HEK293 (cell line): ENCODE data around the gene ANGPT4.

Experiments used
- CTCF ChIA-PET: fragments of 350-600 bp; formaldehyde crosslinking; extraction: SDS; loops from one replicate; lab custom pipeline; 2021; ENCODE audit warnings: antibody characterized with exemption; lab: Yijun Ruan, JAX
- POLR2A ChIA-PET: fragments of 300-600 bp; formaldehyde crosslinking; extraction: SDS; loops from one replicate; lab custom pipeline; 2020; ENCODE audit warnings: antibody characterized with exemption, inconsistent platforms; lab: Yijun Ruan, JAX
- H3K27ac ChIP-seq: fragments of 200-500 bp; sonication (Bioruptor generic); 2 replicates; pipeline ENCODE4 v1.5.1; 2014; ENCODE audit warnings: low read depth, low read length, control low read depth, inconsistent platforms; ENCODE audit errors: extremely low read depth
- H3K36me3 ChIP-seq, 2 experiments: fragments of 200-500 bp in 1 of 2; sonication (Bioruptor generic) in 1 of 2; 1 replicate in 1 of 2; 2 replicates in 1 of 2; pipeline ENCODE4 v1.5.1; 2014 to 2017; ENCODE audit warnings: inconsistent platforms in 2 of 2, low read length in 2 of 2; ENCODE audit not compliant: control insufficient read depth in 2 of 2, insufficient read depth in 1 of 2
- H3K4me1 ChIP-seq: fragments of 200-500 bp; sonication (Bioruptor generic); 2 replicates; pipeline ENCODE4 v1.5.1; 2014; ENCODE audit warnings: mild to moderate bottlenecking, low read length, inconsistent platforms; ENCODE audit not compliant: control insufficient read depth, insufficient read depth
- H3K4me3 ChIP-seq: 2 replicates; pipeline ENCODE4 v1.5.1; 2011; ENCODE audit warnings: low read depth, mild to moderate bottlenecking, control low read depth, low read length, moderate library complexity
- H3K9me3 ChIP-seq: fragments of 200-500 bp; sonication (Bioruptor generic); 2 replicates; pipeline ENCODE4 v1.5.1; 2014; ENCODE audit warnings: low read depth, low read length, inconsistent platforms; ENCODE audit not compliant: control insufficient read depth, insufficient read depth
- CTCF ChIP-seq: fragments of 450-650 bp; formaldehyde crosslinking; IDR thresholded peaks from 2 replicates; pipeline ENCODE4 v1.5.1; 2016; ENCODE audit warnings: missing biosample characterization, missing genetic modification characterization
- EGR2 ChIP-seq: fragments of 450-650 bp; formaldehyde crosslinking; IDR thresholded peaks from 2 replicates; pipeline ENCODE4 v1.5.1; 2016; ENCODE audit warnings: low read depth, missing biosample characterization, missing genetic modification characterization
- OSR2 ChIP-seq: fragments of 450-650 bp; formaldehyde crosslinking; IDR thresholded peaks from 2 replicates; pipeline ENCODE4 v1.5.1; 2016; ENCODE audit warnings: missing biosample characterization, missing genetic modification characterization
- ZBTB17 ChIP-seq: fragments of 450-650 bp; formaldehyde crosslinking; IDR thresholded peaks from 2 replicates; pipeline ENCODE4 v1.5.1; 2016; ENCODE audit warnings: missing biosample characterization, missing genetic modification characterization
- ZNF112 ChIP-seq: fragments of 450-650 bp; formaldehyde crosslinking; IDR thresholded peaks from 2 replicates; pipeline ENCODE4 v1.5.0; 2017; ENCODE audit warnings: missing biosample characterization, missing genetic modification characterization
- ZNF114 ChIP-seq: fragments of 450-650 bp; formaldehyde crosslinking; IDR thresholded peaks from 2 replicates; pipeline ENCODE4 v1.5.0; 2017; ENCODE audit warnings: missing biosample characterization, missing genetic modification characterization
- ZNF138 ChIP-seq: fragments of 450-650 bp; formaldehyde crosslinking; IDR thresholded peaks from 2 replicates; pipeline ENCODE4 v1.5.1; 2016; ENCODE audit warnings: missing biosample characterization, missing genetic modification characterization, borderline replicate concordance
- ZNF146 ChIP-seq: fragments of 450-650 bp; formaldehyde crosslinking; IDR thresholded peaks from 2 replicates; pipeline ENCODE4 v1.5.1; 2016; ENCODE audit warnings: missing biosample characterization, missing genetic modification characterization
- ZNF292 ChIP-seq: fragments of 450-650 bp; formaldehyde crosslinking; IDR thresholded peaks from 2 replicates; pipeline ENCODE4 v1.5.1; 2016; ENCODE audit warnings: low read depth, missing biosample characterization, missing genetic modification characterization, borderline replicate concordance
- ZNF302 ChIP-seq: fragments of 450-650 bp; formaldehyde crosslinking; IDR thresholded peaks from 2 replicates; pipeline ENCODE4 v1.5.1; 2016; ENCODE audit warnings: missing biosample characterization, missing genetic modification characterization, low read depth
- ZNF391 ChIP-seq: fragments of 450-650 bp; formaldehyde crosslinking; IDR thresholded peaks from 2 replicates; pipeline ENCODE4 v1.5.1; 2016; ENCODE audit warnings: low read depth, missing biosample characterization, missing genetic modification characterization, borderline replicate concordance
- ZNF394 ChIP-seq: fragments of 450-650 bp; formaldehyde crosslinking; IDR thresholded peaks from 2 replicates; pipeline ENCODE4 v1.5.1; 2016; ENCODE audit warnings: missing biosample characterization, missing genetic modification characterization, mild to moderate bottlenecking, moderate library complexity, borderline replicate concordance
- ZNF558 ChIP-seq: fragments of 450-650 bp; formaldehyde crosslinking; IDR thresholded peaks from 2 replicates; pipeline ENCODE4 v1.5.1; 2016; ENCODE audit warnings: missing biosample characterization, missing genetic modification characterization
- ZNF600 ChIP-seq: fragments of 450-650 bp; formaldehyde crosslinking; IDR thresholded peaks from 2 replicates; pipeline ENCODE4 v1.5.1; 2016; ENCODE audit warnings: missing biosample characterization, missing genetic modification characterization
- ZNF692 ChIP-seq: fragments of 450-650 bp; formaldehyde crosslinking; IDR thresholded peaks from 2 replicates; pipeline ENCODE4 v1.5.1; 2016; ENCODE audit warnings: missing biosample characterization, missing genetic modification characterization
- TF ChIP-seq, protein P1 (sequence below): fragments of 450-650 bp; formaldehyde crosslinking; IDR thresholded peaks from 2 replicates; pipeline ENCODE4 v1.5.1; 2016; ENCODE audit warnings: missing biosample characterization, missing genetic modification characterization

Gene ANGPT4

GRCh38 chr20:917416-917815 lies 1.3 kb upstream of the ANGPT4 start:
- TF ChIP-seq CTCF = no peak
- TF ChIP-seq ZNF292 = no peak
- no peak for TF ChIP-seq OSR2 (tag by site-specific recombination)
- no peak for TF ChIP-seq EGR2
- TF ChIP-seq ZNF302 (tag by site-specific recombination) = no peak
- TF ChIP-seq ZNF600 = no peak
- no peak for TF ChIP-seq ZNF391 (tag by site-specific recombination)
- no peak for TF ChIP-seq ZNF146
- TF ChIP-seq ZNF558 (tag by site-specific recombination) = no peak
- TF ChIP-seq ZNF692 = no peak
- TF ChIP-seq ZNF394 = no peak
- TF ChIP-seq ZBTB17 = no peak
- TF ChIP-seq ZNF114 (tag by site-specific recombination) = no peak
- TF ChIP-seq ZNF138 (tag by site-specific recombination) = no peak
- ChIA-PET POLR2A (no interaction called here), CTCF (no interaction called here)
- no peaks in the 10 kb centered on the region for H3K9me3 ChIP-seq
- no peaks in the 10 kb centered on the region for H3K36me3 ChIP-seq
- no peak overlapping the region for H3K4me3 ChIP-seq
- no peak overlapping the region for H3K27ac ChIP-seq
- H3K4me1 ChIP-seq = no peaks in the 10 kb centered on the region

GRCh38 chr20:916825-917224 lies 691 bp upstream of the ANGPT4 start:
- no peak overlapping the region for H3K4me3 ChIP-seq
- POLR2A ChIA-PET = no interaction called here

More at GRCh38 chr20:916825-917224, 691 bp upstream of the ANGPT4 start:
- Histone ChIP-seq H3K9me3 (no peaks in the 10 kb centered on the region), H3K27ac (no peak overlapping the region), H3K36me3 (no peaks in the 10 kb centered on the region), H3K4me1 (no peaks in the 10 kb centered on the region)
- CTCF ChIA-PET = no interaction called here
- TF ChIP-seq, protein P1, sequence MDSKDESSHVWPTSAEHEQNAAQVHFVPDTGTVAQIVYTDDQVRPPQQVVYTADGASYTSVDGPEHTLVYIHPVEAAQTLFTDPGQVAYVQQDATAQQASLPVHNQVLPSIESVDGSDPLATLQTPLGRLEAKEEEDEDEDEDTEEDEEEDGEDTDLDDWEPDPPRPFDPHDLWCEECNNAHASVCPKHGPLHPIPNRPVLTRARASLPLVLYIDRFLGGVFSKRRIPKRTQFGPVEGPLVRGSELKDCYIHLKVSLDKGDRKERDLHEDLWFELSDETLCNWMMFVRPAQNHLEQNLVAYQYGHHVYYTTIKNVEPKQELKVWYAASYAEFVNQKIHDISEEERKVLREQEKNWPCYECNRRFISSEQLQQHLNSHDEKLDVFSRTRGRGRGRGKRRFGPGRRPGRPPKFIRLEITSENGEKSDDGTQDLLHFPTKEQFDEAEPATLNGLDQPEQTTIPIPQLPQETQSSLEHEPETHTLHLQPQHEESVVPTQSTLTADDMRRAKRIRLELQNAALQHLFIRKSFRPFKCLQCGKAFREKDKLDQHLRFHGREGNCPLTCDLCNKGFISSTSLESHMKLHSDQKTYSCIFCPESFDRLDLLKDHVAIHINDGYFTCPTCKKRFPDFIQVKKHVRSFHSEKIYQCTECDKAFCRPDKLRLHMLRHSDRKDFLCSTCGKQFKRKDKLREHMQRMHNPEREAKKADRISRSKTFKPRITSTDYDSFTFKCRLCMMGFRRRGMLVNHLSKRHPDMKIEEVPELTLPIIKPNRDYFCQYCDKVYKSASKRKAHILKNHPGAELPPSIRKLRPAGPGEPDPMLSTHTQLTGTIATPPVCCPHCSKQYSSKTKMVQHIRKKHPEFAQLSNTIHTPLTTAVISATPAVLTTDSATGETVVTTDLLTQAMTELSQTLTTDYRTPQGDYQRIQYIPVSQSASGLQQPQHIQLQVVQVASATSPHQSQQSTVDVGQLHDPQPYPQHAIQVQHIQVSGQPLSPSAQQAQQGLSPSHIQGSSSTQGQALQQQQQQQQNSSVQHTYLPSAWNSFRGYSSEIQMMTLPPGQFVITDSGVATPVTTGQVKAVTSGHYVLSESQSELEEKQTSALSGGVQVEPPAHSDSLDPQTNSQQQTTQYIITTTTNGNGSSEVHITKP = 0 out of 2 replicates have a peak, but pooled peaks have one; percentile 27
- TF ChIP-seq ZNF112 = no peak
